ENCODE measurements around the gene WDR44.

The WDR44 gene

GRCh38 chrX:118370921-118371624 lies 25.2 kb downstream of the WDR44 start:
- no peak for DNase-seq (ENCODE audit: low spot score)
- no peak for TF ChIP-seq CTCF (IDR thresholded peaks at IDR 0.05; ENCODE audit: extremely low read depth, insufficient read depth, missing control alignments)
- in situ Hi-C loops (cut with MboI; ENCODE audit: low pct_unique_long_range_greater_than_20kb, low sequenced_read_pairs, unreplicated experiment): no loop called here

GRCh38 chrX:118373538-118373937 lies 27.6 kb downstream of the WDR44 start:
- no peak for TF ChIP-seq CTCF (IDR thresholded peaks at IDR 0.05; ENCODE audit: extremely low read depth, insufficient read depth, missing control alignments)
- in situ Hi-C loops (cut with MboI; ENCODE audit: low pct_unique_long_range_greater_than_20kb, low sequenced_read_pairs, unreplicated experiment): no loop called here
- DNase-seq (ENCODE audit: low spot score): no peak

- TF ChIP-seq CTCF (IDR thresholded peaks at IDR 0.05; ENCODE audit: extremely low read depth, insufficient read depth, missing control alignments): no peak
- in situ Hi-C loops (cut with MboI; ENCODE audit: low pct_unique_long_range_greater_than_20kb, low sequenced_read_pairs, unreplicated experiment): no loop called here
- no peak for DNase-seq (ENCODE audit: low spot score)
Measured at GRCh38 chrX:118383120-118383519, 37.2 kb downstream of the WDR44 start.

- no peak for TF ChIP-seq CTCF (IDR thresholded peaks at IDR 0.05; ENCODE audit: extremely low read depth, insufficient read depth, missing control alignments)
- no peak for DNase-seq (ENCODE audit: low spot score)
- in situ Hi-C loops (cut with MboI; ENCODE audit: low pct_unique_long_range_greater_than_20kb, low sequenced_read_pairs, unreplicated experiment): no loop called here
Measured at GRCh38 chrX:118392716-118393115, 46.8 kb downstream of the WDR44 start.

DNA sequence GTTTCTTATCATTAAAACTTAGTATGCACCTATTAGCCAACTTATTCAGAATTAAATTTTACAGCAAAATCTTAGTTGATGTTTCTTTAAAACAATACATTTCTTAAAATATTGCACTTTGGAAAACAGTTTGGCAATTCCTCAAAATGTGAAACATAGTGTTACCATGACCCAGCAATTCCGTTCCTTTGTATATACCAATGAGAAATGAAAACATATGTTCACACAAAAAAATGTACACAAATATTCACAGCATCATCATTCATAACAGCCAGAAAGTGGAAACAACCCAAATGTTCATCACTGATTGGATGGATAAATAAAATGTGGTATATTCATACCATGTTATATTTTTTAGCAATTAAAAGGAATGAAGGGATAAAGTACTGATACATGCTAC lies 50.2 kb downstream of the WDR44 start:
- DNase-seq (ENCODE audit: low spot score): no peak
- TF ChIP-seq CTCF (IDR thresholded peaks at IDR 0.05; ENCODE audit: extremely low read depth, insufficient read depth, missing control alignments): no peak
- in situ Hi-C loops (cut with MboI; ENCODE audit: low pct_unique_long_range_greater_than_20kb, low sequenced_read_pairs, unreplicated experiment): no loop called here

- in situ Hi-C loops (cut with MboI; ENCODE audit: low pct_unique_long_range_greater_than_20kb, low sequenced_read_pairs, unreplicated experiment): no loop called here
- DNase-seq (ENCODE audit: low spot score): no peak
- TF ChIP-seq CTCF (IDR thresholded peaks at IDR 0.05; ENCODE audit: extremely low read depth, insufficient read depth, missing control alignments): no peak
Measured at GRCh38 chrX:118418811-118419251, 72.9 kb downstream of the WDR44 start.

Measured in GM13977 (cell line).